ENCODE results near the gene ASCL3.

- TF ChIP-seq POLR2A (IDR thresholded peaks at IDR 0.05) (no peak), CTCF (IDR thresholded peaks at IDR 0.05 in 8 of 11, conservative IDR thresholded peaks at IDR 0.05 in 3 of 11) (peak in 10 of 11 experiments; percentile 14 to 64 (median 52)), POLR2AphosphoS5 (IDR thresholded peaks at IDR 0.05) (no peak)
Measured at GRCh38 chr11:8959546-8960166, 16.8 kb upstream of the ASCL3 start.

Data from spleen (tissue), 7 donors.